IMR-90 (cell line): ENCODE measurements around the gene SIAH2. TPM values are rescaled to one million over a fixed set of nuclear protein-coding genes. Genes with fewer than 3 reads are reported as not detected.

Experiments used
- ATAC-seq: fragments of 200-7000 bp; cut with Tn5 transposase; 2 replicates; pipeline ENCODE4 v1.9.1; 2020; ENCODE audit warnings: low read depth, mild to moderate bottlenecking, moderate library complexity
- BruUV-seq: library from RNA; stranded (reverse); fragments of 400-500 nt; replicated peaks from 2 replicates; lab custom pipeline; 2021; lab: Mats Ljungman, UMichigan
- CTCF ChIA-PET: fragments of 300-600 bp; formaldehyde crosslinking; extraction: SDS; loops from one replicate; lab custom pipeline; 2021; ENCODE audit warnings: antibody characterized with exemption; lab: Yijun Ruan, JAX
- POLR2A ChIA-PET: fragments of 300-600 bp; sonication (Branson Sonifier 250); formaldehyde crosslinking; loops from one replicate; lab custom pipeline; 2022; ENCODE audit warnings: antibody characterized with exemption; ENCODE audit not compliant: unreplicated experiment; lab: Charles Lee
- DNase-seq: peaks from one replicate; pipeline ENCODE4 v3.0.0; 2013
- H2AFZ ChIP-seq: replicated peaks from 2 replicates; pipeline ENCODE3; 2013; ENCODE audit warnings: low read length, mild to moderate bottlenecking; ENCODE audit not compliant: poor library complexity
- H2AK5ac ChIP-seq: 2 replicates; pipeline ENCODE4 v1.6.1; 2013; ENCODE audit warnings: low read depth, low read length, inconsistent platforms
- H2AK9ac ChIP-seq: replicated peaks from 2 replicates; pipeline ENCODE3; 2013; ENCODE audit warnings: mild to moderate bottlenecking, low read depth, low read length, moderate library complexity; ENCODE audit not compliant: poor library complexity
- H2BK120ac ChIP-seq: 2 replicates; pipeline ENCODE4 v1.6.1; 2013; ENCODE audit warnings: low read depth, low read length, inconsistent platforms
- H2BK15ac ChIP-seq: 3 replicates; pipeline ENCODE4 v1.6.1; 2013; ENCODE audit warnings: low read depth, low read length, inconsistent platforms
- H2BK20ac ChIP-seq: 2 replicates; pipeline ENCODE4 v1.6.1; 2013; ENCODE audit warnings: low read depth, mild to moderate bottlenecking, inconsistent platforms, low read length, moderate library complexity
- H2BK5ac ChIP-seq: 2 replicates; pipeline ENCODE4 v1.6.1; 2013; ENCODE audit warnings: mild to moderate bottlenecking, low read depth, low read length, inconsistent platforms; ENCODE audit not compliant: poor library complexity, severe bottlenecking
- H3K14ac ChIP-seq: replicated peaks from 2 replicates; pipeline ENCODE4 v1.6.1; 2013; ENCODE audit warnings: low read depth, low read length, inconsistent platforms
- H3K18ac ChIP-seq: 2 replicates; pipeline ENCODE4 v1.6.1; 2013; ENCODE audit warnings: low read depth, low read length, control low read depth
- H3K23ac ChIP-seq: 2 replicates; pipeline ENCODE4 v1.6.1; 2013; ENCODE audit warnings: low read depth, low read length, inconsistent platforms
- H3K27ac ChIP-seq: 2 replicates; pipeline ENCODE4 v1.5.1; 2013; ENCODE audit warnings: mild to moderate bottlenecking, control low read depth, low read length; ENCODE audit not compliant: insufficient read depth
- H3K27me3 ChIP-seq: 2 replicates; pipeline ENCODE4 v1.6.1; 2013; ENCODE audit warnings: low read length; ENCODE audit not compliant: control insufficient read depth, insufficient read depth
- H3K36me3 ChIP-seq: 2 replicates; pipeline ENCODE4 v1.6.1; 2013; ENCODE audit warnings: low read length, mixed read lengths; ENCODE audit not compliant: control insufficient read depth, insufficient read depth
- H3K4ac ChIP-seq: 2 replicates; pipeline ENCODE4 v1.6.1; 2013; ENCODE audit warnings: low read depth, low read length, inconsistent platforms
- H3K4me1 ChIP-seq: 2 replicates; pipeline ENCODE4 v1.6.1; 2013; ENCODE audit warnings: low read length, mixed read lengths; ENCODE audit not compliant: control insufficient read depth, insufficient read depth
- H3K4me2 ChIP-seq: 2 replicates; pipeline ENCODE4 v1.6.1; 2013; ENCODE audit warnings: low read depth, mild to moderate bottlenecking, control low read depth, low read length, moderate library complexity
- H3K4me3 ChIP-seq: 2 replicates; pipeline ENCODE4 v1.5.1; 2013; ENCODE audit warnings: low read depth, mild to moderate bottlenecking, control low read depth, low read length, moderate library complexity; ENCODE audit not compliant: insufficient read depth
- H3K56ac ChIP-seq: 2 replicates; pipeline ENCODE4 v1.6.1; 2013; ENCODE audit warnings: low read length, inconsistent platforms; ENCODE audit not compliant: insufficient read depth; ENCODE audit errors: extremely low read depth
- H3K79me1 ChIP-seq, 2 experiments: 2 replicates each; pipeline ENCODE4 v1.6.1; 2013; ENCODE audit warnings: low read length in 2 of 2, inconsistent platforms in 1 of 2, low read depth in 1 of 2
- H3K9ac ChIP-seq: 2 replicates; pipeline ENCODE4 v1.6.1; 2013; ENCODE audit warnings: low read depth, low read length, control low read depth
- H3K9me1 ChIP-seq: 2 replicates; pipeline ENCODE4 v1.6.1; 2013; ENCODE audit warnings: low read length, inconsistent platforms; ENCODE audit not compliant: insufficient read depth
- H3K9me3 ChIP-seq: 2 replicates; pipeline ENCODE4 v1.6.1; 2013; ENCODE audit warnings: low read length; ENCODE audit not compliant: control insufficient read depth, insufficient read depth
- H4K20me1 ChIP-seq: 2 replicates; pipeline ENCODE4 v1.6.1; 2013; ENCODE audit warnings: low read length, inconsistent platforms; ENCODE audit not compliant: insufficient read depth
- H4K5ac ChIP-seq: 2 replicates; pipeline ENCODE4 v1.6.1; 2013; ENCODE audit warnings: mild to moderate bottlenecking, low read depth, low read length, control low read depth
- H4K8ac ChIP-seq, 2 experiments: 2 replicates each; pipeline ENCODE4 v1.6.1; 2013; ENCODE audit warnings: low read depth in 2 of 2, low read length in 2 of 2, control low read depth in 1 of 2, inconsistent platforms in 1 of 2
- H4K91ac ChIP-seq: 2 replicates; pipeline ENCODE4 v1.6.1; 2013; ENCODE audit warnings: low read depth, low read length, inconsistent platforms; ENCODE audit not compliant: insufficient read depth
- BHLHE40 ChIP-seq: fragments of 150-350 bp; IDR thresholded peaks from 2 replicates; pipeline ENCODE4 v1.6.1; 2016; ENCODE audit warnings: mild to moderate bottlenecking, low read depth, low read length
- CEBPB ChIP-seq: IDR thresholded peaks from 2 replicates; pipeline ENCODE4 v1.6.1; 2012; ENCODE audit warnings: low read depth, low read length, improper control_type of control experiment
- CHD1 ChIP-seq: IDR thresholded peaks from 2 replicates; pipeline ENCODE4 v1.6.1; 2012; ENCODE audit warnings: low read depth, low read length, improper control_type of control experiment
- FOS ChIP-seq: fragments of 150-350 bp; IDR thresholded peaks from 2 replicates; pipeline ENCODE4 v1.6.1; 2016; ENCODE audit warnings: low read depth, low read length
- MAFK ChIP-seq: IDR thresholded peaks from 2 replicates; pipeline ENCODE4 v1.6.1; 2012; ENCODE audit warnings: low read depth, low read length, improper control_type of control experiment
- MAZ ChIP-seq: IDR thresholded peaks from 2 replicates; pipeline ENCODE4 v1.6.1; 2012; ENCODE audit warnings: low read depth, mild to moderate bottlenecking, low read length, improper control_type of control experiment, moderate library complexity, borderline replicate concordance
- MXI1 ChIP-seq: IDR thresholded peaks from 2 replicates; pipeline ENCODE4 v1.6.1; 2012; ENCODE audit warnings: low read depth, mild to moderate bottlenecking, low read length, moderate library complexity, borderline replicate concordance
- NFE2L2 ChIP-seq: fragments of 150-350 bp; IDR thresholded peaks from 2 replicates; pipeline ENCODE4 v1.6.1; 2016; ENCODE audit warnings: low read depth, mild to moderate bottlenecking, low read length
- POLR2A ChIP-seq: IDR thresholded peaks from 2 replicates; pipeline ENCODE4 v1.6.1; 2012; ENCODE audit warnings: mild to moderate bottlenecking, low read depth, low read length
- RAD21 ChIP-seq: IDR thresholded peaks from 2 replicates; pipeline ENCODE4 v1.6.1; 2012; ENCODE audit warnings: low read length, improper control_type of control experiment
- RCOR1 ChIP-seq: IDR thresholded peaks from 2 replicates; pipeline ENCODE4 v1.6.1; 2012; ENCODE audit warnings: mild to moderate bottlenecking, low read length, improper control_type of control experiment; ENCODE audit not compliant: insufficient replicate concordance
- RFX5 ChIP-seq: IDR thresholded peaks from 2 replicates; pipeline ENCODE4 v1.8.0; 2012; ENCODE audit warnings: low read depth, mild to moderate bottlenecking, low read length, moderate library complexity
- SMC3 ChIP-seq: fragments of 150-350 bp; IDR thresholded peaks from 2 replicates; pipeline ENCODE4 v1.6.1; 2016; ENCODE audit warnings: low read depth, mild to moderate bottlenecking, antibody characterized with exemption, low read length, moderate library complexity
- WGBS, 2 experiments: methylation state at CpG; one replicate each; pipeline versions ENCODE4 v1.1.5 to v1.1.7; 2013; ENCODE audit warnings: missing lambda C conversion rate in 2 of 2; ENCODE audit not compliant: insufficient read length in 1 of 2; ENCODE audit errors: extremely low coverage in 2 of 2; 5-methylcytosine and 5-hydroxymethylcytosine counted together
- dilution Hi-C: fragments of 300-500 bp; cut with HindIII; formaldehyde crosslinking; loops from one replicate; pipeline ENCODE4 v1.14.3; 2018; ENCODE audit warnings: low sequenced_read_pairs; ENCODE audit not compliant: unreplicated experiment
- in situ Hi-C: fragments of 300-500 bp; cut with MboI; formaldehyde crosslinking; loops from 3 replicates; pipeline ENCODE4 v1.14.3; 2019; ENCODE audit warnings: low sequenced_read_pairs, inconsistent platforms, mixed read lengths
- intact Hi-C: fragments of 100-400 bp; cut with micrococcal nuclease; formaldehyde crosslinking; loops from 2 replicates; pipeline ENCODE4 v1.10.0; 2022
- polyA plus RNA-seq, 3 experiments: library from polyadenylated mRNA; depleted of rRNA; stranded (reverse); fragments of >200 nt; gene quantifications; 2 replicates each; pipeline ENCODE4 v1.2.3, GENCODE V29; 2012; ENCODE audit warnings: low replicate concordance in 1 of 3
- total RNA-seq: library from RNA; depleted of rRNA; stranded (reverse); fragments of >200 nt; gene quantifications from 2 replicates; pipeline ENCODE4 v1.2.3, GENCODE V29; 2012
- TF ChIP-seq, protein P1 (sequence below): fragments of 150-350 bp; IDR thresholded peaks from 2 replicates; pipeline ENCODE4 v1.6.1; 2016; ENCODE audit warnings: low read depth, mild to moderate bottlenecking, low read length, moderate library complexity, borderline replicate concordance
- TF ChIP-seq, protein P2 (sequence below): conservative IDR thresholded peaks from 2 replicates; pipeline ENCODE4 v1.5.1; 2012; ENCODE audit warnings: mild to moderate bottlenecking, low read depth, low read length, improper control_type of control experiment
- TF ChIP-seq, protein P3 (sequence below): fragments of 150-350 bp; IDR thresholded peaks from 2 replicates; pipeline ENCODE4 v1.6.1; 2017; ENCODE audit warnings: mild to moderate bottlenecking, antibody characterized with exemption, low read length, low read depth

The SIAH2 gene
- total and polyA plus RNA-seq, 2 of the 4 experiments (the other 2 are of a cell fraction), result 24.7 to 61.8 TPM

DNA sequence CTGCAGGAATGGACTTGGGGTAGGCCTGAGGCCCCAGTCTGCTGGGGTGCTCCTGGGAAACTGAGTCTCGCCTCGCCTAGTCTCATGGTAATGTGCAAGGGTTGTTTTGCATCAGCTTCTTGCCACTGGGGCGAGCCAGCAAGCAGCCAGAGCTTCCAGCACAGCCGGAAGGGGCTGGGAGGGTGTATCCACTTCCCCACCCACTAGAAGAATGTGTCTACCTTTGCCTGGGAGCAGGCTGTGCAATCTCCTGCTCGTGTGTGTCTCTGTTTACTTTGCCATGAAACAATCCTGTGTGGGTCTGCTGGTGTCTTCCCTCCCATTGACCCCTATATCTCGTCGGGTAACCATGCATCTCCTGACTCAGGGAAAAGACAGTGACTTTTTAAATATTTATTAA, 37.4 kb downstream of the SIAH2 start:
- Histone ChIP-seq H3K27me3 (peaks cover 4% of the 10 kb centered on the region), H3K9me1 (no peaks in the 10 kb centered on the region), H3K79me1 (no peaks in the 10 kb centered on the region), H2BK5ac (no peak overlapping the region), H2BK120ac (no peak overlapping the region), H4K5ac (no peak overlapping the region), H3K4ac (no peak overlapping the region), H2BK20ac (no peak overlapping the region), H2AFZ (no peak overlapping the region), H4K91ac (no peak overlapping the region), H3K56ac (no peak overlapping the region), H2AK5ac (no peak overlapping the region), H3K36me3 (no peaks in the 10 kb centered on the region), H2AK9ac (no peak overlapping the region), H3K4me3 (no peak overlapping the region), H3K18ac (no peak overlapping the region), H2BK15ac (no peak overlapping the region), H3K27ac (no peak overlapping the region), H3K4me2 (no peak overlapping the region), H4K8ac (no peak overlapping the region), H3K23ac (no peak overlapping the region), H4K20me1 (no peaks in the 10 kb centered on the region), H3K14ac (no peak overlapping the region), H3K9me3 (no peaks in the 10 kb centered on the region), H3K9ac (no peak overlapping the region), H3K4me1 (no peaks in the 10 kb centered on the region)
- intact Hi-C loops (no loop called here), dilution Hi-C loops (no loop called here), in situ Hi-C loops (loop anchor here (10.0 kb wide), 1 partner anchor 419 kb away; no protein-coding TSS in a partner anchor)
- TF ChIP-seq, protein P1, sequence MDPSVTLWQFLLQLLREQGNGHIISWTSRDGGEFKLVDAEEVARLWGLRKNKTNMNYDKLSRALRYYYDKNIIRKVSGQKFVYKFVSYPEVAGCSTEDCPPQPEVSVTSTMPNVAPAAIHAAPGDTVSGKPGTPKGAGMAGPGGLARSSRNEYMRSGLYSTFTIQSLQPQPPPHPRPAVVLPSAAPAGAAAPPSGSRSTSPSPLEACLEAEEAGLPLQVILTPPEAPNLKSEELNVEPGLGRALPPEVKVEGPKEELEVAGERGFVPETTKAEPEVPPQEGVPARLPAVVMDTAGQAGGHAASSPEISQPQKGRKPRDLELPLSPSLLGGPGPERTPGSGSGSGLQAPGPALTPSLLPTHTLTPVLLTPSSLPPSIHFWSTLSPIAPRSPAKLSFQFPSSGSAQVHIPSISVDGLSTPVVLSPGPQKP, result no peak
- TF ChIP-seq FOS (no peak), BHLHE40 (no peak), RFX5 (no peak), RAD21 (no peak), SMC3 (no peak), NFE2L2 (no peak), MAZ (no peak), MAFK (no peak), RCOR1 (no peak), MXI1 (no peak), CEBPB (no peak), CHD1 (no peak), POLR2A (no peak)
- TF ChIP-seq, protein P2, sequence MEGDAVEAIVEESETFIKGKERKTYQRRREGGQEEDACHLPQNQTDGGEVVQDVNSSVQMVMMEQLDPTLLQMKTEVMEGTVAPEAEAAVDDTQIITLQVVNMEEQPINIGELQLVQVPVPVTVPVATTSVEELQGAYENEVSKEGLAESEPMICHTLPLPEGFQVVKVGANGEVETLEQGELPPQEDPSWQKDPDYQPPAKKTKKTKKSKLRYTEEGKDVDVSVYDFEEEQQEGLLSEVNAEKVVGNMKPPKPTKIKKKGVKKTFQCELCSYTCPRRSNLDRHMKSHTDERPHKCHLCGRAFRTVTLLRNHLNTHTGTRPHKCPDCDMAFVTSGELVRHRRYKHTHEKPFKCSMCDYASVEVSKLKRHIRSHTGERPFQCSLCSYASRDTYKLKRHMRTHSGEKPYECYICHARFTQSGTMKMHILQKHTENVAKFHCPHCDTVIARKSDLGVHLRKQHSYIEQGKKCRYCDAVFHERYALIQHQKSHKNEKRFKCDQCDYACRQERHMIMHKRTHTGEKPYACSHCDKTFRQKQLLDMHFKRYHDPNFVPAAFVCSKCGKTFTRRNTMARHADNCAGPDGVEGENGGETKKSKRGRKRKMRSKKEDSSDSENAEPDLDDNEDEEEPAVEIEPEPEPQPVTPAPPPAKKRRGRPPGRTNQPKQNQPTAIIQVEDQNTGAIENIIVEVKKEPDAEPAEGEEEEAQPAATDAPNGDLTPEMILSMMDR, result no peak
- TF ChIP-seq, protein P3, sequence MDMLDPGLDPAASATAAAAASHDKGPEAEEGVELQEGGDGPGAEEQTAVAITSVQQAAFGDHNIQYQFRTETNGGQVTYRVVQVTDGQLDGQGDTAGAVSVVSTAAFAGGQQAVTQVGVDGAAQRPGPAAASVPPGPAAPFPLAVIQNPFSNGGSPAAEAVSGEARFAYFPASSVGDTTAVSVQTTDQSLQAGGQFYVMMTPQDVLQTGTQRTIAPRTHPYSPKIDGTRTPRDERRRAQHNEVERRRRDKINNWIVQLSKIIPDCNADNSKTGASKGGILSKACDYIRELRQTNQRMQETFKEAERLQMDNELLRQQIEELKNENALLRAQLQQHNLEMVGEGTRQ, result no peak
- ChIA-PET CTCF (no interaction called here), POLR2A (no interaction called here)
- BruUV-seq, result no TSS peak
- no peak for ATAC-seq
- no CpG with 5 or more reads among the region's 7 CpGs for WGBS, 2 experiments
- DNase-seq, result no peak
